Astrocyte of the cerebellum (primary cell): ENCODE results near the gene SEC61B.

Source experiments
- DNase-seq: peaks from one replicate; pipeline ENCODE4 v3.0.0-alpha.2; 2011; ENCODE audit warnings: low read depth
- H3K4me3 ChIP-seq: 2 replicates; pipeline ENCODE4 v1.5.1; 2011; ENCODE audit warnings: mild to moderate bottlenecking, low read depth, low read length, moderate library complexity
- CTCF ChIP-seq: IDR thresholded peaks from 2 replicates; pipeline ENCODE4 v1.5.1; 2012; ENCODE audit warnings: low read length, low read depth, moderate library complexity, mild to moderate bottlenecking; ENCODE audit errors: missing control alignments
- in situ Hi-C: cut with HindIII; loops from 2 replicates; pipeline ENCODE4 v1.10.0; 2017; ENCODE audit warnings: low sequenced_read_pairs

Gene SEC61B

GRCh38 chr9:99244344-99245260 is 22.5 kb downstream of the SEC61B start:
- no peak for TF ChIP-seq CTCF
- H3K4me3 ChIP-seq = no peak overlapping the region
- no peak for DNase-seq
- in situ Hi-C loops = no loop called here

- in situ Hi-C loops = no loop called here
- H3K4me3 ChIP-seq = no peak overlapping the region
- TF ChIP-seq CTCF = no peak
- no peak for DNase-seq
Measured at GRCh38 chr9:99249619-99250018, 27.5 kb downstream of the SEC61B start.

DNA sequence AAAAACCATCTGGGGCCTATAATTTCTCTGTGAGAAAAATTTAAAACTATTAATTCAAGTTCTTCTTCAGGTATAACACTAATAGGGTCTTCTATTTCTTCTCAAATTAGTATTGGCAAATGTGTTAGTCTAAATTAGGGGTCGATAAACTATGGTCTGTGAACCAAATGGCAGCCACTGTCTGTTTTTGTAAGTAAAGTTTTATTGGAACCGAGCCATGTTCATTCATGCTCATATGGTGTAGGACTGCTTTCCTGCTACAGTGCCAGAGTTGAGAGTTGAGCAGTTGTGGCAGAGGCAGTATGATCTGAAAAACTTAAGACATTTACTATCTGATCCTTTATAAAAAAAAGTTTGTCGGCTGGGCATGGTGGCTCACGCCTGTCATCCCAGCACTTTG is 29.1 kb downstream of the SEC61B start:
- H3K4me3 ChIP-seq = no peak overlapping the region
- no peak for DNase-seq
- TF ChIP-seq CTCF = no peak
- in situ Hi-C loops = no loop called here

DNA sequence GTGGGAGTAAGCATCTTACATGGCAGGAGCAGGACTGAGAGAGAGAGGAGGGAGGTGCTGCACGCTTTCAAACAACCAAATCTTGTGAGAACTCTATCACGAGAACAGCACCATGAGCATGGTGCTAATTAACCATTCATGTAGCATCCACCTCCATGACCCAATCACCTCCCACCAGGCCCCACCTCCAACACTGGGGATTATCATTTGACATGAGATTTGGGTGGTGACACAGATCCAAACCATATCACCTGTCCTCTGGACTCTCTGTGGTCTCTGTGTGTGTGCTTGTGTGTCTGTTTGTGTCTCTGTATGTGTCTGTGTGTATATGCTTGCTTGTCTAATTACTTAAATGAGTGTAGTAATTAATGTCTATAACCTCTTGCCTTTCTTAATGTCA is 31.1 kb downstream of the SEC61B start:
- H3K4me3 ChIP-seq = no peak overlapping the region
- no peak for TF ChIP-seq CTCF
- in situ Hi-C loops = no loop called here
- DNase-seq = no peak

- DNase-seq = no peak
- H3K4me3 ChIP-seq = no peak overlapping the region
- no peak for TF ChIP-seq CTCF
- in situ Hi-C loops = no loop called here
Measured at GRCh38 chr9:99253772-99254431, 31.8 kb downstream of the SEC61B start.

GRCh38 chr9:99255651-99256050 is 33.6 kb downstream of the SEC61B start:
- no peak overlapping the region for H3K4me3 ChIP-seq
- in situ Hi-C loops = no loop called here
- DNase-seq = no peak
- no peak for TF ChIP-seq CTCF
